Activated CD4-positive, alpha-beta T cell treated with anti-CD3 and anti-CD28 coated beads, Interleukin-2, amount 50 U/mL, for 4 hours (primary cell): Measurements from ENCODE around the gene FFAR4.
"Not testable (repeated sequence)": the region's sequence is repeated elsewhere in the genome, so short reads cannot be mapped to it uniquely, and the experiment has no call there.

ENCODE experiments used
- DNase-seq, 2 experiments: peaks; one replicate each; pipeline ENCODE4 v3.0.0-alpha.2; 2020

The FFAR4 gene

DNA sequence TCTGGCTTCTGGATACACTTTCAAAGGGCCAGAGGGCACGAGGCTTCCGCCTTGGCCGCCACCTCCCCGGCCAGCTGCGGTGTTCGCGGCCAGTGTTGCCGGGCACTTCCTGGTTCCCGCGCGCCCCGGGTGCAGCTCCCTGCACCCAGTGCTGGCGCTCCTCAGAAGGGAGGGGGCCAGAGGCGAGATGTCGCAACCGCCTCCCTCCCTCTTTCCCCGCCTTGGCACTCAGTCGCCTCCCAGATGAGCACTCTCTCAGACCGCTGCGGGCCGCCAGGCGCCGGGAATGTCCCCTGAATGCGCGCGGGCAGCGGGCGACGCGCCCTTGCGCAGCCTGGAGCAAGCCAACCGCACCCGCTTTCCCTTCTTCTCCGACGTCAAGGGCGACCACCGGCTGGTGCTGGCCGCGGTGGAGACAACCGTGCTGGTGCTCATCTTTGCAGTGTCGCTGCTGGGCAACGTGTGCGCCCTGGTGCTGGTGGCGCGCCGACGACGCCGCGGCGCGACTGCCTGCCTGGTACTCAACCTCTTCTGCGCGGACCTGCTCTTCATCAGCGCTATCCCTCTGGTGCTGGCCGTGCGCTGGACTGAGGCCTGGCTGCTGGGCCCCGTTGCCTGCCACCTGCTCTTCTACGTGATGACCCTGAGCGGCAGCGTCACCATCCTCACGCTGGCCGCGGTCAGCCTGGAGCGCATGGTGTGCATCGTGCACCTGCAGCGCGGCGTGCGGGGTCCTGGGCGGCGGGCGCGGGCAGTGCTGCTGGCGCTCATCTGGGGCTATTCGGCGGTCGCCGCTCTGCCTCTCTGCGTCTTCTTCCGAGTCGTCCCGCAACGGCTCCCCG, at the start of gene FFAR4:
Gene FFAR4, plus strand, starts transcription at position 231 of the 842 bp plus-strand sequence. Its CDS starts 56 bp downstream, at position 287.
- DNase-seq: no peak

GRCh38 chr10:93518531-93518930, 47.9 kb upstream of the FFAR4 start:
- no peak for DNase-seq

- no peak for DNase-seq
These were observed 31.2 kb upstream of the FFAR4 start for GRCh38 chr10:93535293-93535692.

- DNase-seq: not testable (repeated sequence)
These were observed 25.6 kb upstream of the FFAR4 start for GRCh38 chr10:93540871-93541270.

DNA sequence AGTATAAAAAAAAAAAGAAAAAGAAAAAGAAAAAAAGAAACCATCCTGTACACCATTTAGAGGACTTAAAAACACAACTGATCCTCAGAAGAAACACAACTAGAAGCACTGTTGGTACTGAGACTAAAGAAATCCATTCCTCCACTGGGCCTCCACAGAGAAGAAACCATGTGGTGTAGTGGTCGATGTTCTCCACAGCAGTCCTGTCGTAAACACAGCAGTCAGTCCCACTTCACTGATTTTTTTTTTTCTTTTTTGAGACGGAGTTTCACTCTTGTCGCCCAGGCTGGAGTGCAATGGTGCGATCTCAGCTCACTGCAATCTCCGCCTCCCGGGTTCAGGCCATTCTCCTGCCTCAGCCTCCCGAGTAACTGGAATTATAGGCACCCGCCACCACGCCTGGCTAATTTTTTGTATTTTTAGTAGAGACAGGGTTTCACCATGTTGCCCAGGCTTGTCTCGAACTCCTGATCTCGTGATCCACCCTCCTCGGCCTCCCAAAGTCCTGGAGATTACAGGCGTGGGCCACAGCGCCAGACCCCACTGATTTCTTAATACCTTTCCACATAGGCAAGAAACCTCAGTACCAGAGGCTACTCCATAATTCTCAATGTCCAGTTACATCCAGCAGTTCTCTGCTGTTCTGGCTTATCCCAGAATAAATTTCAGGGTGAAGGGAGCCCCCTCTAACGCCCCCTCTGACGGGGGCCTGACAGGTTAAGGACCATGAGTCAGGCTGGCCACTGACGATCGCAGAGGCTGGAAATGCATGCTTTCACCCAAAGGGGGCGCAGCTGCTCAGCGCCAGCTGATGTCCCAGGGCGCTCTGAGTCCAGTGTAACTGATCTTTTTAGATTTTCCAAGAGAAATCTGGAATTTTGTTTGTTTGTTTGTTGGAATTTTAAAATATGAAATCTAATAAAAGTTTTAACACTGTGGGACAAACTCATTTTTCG, 24.8 kb upstream of the FFAR4 start:
- DNase-seq: no peak

DNA sequence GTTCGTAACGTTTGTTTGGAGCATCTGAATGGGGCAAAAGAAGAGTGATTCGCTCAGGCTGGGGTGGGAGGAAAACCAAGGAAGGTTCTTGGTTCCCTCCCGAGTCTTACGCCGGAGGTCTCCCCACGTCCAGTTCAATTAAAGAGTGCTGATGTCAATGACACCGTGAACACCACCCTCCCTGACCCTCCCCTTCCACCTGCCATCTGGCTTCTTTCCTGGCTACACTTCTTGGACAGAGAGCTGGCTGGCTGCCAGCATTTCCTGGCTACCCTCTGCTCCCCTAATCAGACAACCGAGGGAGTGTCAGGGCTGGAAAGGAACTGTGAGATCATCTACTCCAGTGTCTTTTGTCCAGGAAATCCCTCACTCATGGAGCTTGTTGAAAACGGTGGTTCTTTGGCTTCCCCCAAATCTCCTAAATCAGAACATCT, 24.1 kb upstream of the FFAR4 start:
- no peak for DNase-seq

DNA sequence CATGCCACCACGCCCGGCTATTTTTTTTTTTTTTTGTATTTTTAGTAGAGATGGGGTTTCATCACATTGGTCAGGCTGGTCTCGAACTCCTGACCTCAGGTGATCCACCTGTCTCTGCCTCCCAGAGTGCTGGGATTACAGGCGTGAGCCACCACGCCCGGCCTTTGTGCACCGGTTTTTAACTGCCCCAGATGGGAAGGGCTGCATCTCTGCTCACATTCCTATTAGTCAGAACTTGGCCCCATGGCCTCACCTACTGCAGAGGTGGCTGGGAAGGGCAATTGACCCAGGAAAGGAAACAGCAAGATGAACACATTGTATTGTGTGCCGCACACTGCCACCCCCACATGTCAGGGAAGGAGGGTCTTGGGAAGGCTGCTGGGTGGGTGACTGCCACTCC, 19.5 kb upstream of the FFAR4 start:
- DNase-seq: not testable (repeated sequence)

GRCh38 chr10:93547522-93547921, 18.9 kb upstream of the FFAR4 start:
- DNase-seq: no peak

GRCh38 chr10:93548376-93549071, 17.9 kb upstream of the FFAR4 start:
- no peak for DNase-seq

DNA sequence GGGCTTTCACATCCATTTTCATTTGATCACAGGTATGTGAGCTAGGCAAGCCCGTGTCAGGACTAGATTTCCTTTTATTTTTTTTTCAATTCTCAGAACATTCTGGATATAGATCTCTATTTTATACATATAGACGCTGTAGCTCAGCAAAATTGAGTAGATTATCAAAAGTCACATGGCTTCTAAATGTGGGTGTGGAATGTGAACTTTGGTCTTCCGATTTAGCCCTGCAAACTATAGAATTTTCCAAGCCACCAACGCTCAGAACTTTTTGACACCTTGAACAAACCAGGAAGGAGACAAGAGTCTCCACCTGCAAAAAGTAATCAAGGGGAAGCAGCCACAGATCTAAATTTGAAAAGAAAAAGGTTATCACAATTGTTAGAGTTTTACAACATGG, 15.9 kb upstream of the FFAR4 start:
- DNase-seq: no peak

- DNase-seq: no peak
These were observed 13.7 kb upstream of the FFAR4 start for GRCh38 chr10:93552780-93553179.

DNA sequence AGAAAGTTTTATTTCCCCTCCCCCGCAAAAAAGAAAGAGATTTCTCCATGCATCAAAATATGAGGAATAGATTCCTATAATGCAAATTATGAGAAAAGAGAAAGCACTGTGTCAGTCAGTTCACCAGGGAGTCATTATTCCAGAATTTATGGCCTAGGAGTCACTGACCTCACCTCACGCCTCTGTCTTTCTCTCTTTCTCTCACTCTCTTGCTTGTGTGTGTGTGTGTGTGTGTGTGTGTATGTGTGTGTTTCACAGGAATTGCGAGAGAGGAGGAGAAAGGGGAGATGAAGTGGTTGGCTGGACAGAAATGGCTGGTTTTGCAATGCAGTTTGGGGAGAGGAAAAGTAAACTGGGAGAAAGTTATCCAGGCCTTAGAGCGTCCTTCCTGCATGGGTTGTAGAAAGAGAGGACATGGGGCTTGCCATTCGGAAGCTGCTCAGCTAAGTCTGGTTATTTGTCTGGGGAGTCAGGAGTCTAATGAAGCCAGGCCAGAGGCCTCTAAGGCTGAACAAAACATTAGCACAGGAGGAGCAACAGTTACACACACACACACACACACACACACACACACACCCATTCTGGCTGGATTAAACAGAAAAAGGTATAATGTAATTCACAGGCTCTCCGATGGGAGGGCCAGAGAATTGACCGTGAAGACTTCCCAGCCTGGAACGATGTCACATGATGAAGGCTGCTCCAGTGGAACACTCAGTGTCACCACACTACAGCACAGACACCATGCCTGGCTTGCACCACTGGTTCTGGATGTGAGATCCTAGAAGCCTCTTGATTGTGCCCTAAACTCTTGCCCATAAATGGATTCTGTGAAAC, 12.8 kb upstream of the FFAR4 start:
- DNase-seq: no peak

GRCh38 chr10:93554316-93554663, 12.2 kb upstream of the FFAR4 start:
- DNase-seq: no peak

DNA sequence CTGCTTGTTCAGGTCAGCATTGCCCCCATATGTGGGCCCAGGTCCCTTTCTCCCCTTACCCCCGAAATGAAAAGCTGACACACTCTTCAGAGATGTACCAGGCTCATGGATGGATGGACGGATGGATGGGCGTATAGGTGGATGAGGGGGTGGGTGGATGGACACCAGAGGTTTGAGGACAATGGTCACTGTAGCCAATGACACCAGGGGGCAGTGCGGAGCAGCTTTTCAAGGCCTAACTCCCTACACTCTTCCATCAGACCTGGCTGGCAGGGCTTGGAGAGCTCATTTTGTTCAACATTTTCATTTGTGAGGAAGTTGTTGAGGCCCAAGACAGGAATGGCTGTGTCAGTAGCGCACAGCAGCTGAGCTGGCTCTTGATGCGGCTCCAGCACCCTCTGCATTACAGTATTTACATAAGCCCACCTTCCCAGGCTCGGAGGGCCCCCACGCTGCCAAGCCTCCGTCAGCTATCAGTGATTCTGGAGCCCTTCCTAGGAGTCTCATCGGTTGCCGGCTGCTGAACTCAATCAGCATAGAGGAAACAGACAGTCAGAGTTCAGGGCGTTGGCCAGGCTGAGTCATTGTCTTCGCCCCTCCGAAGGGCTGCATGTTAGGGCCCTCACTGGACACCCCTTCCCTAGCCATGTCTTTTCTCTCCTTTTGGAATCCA, 11.6 kb upstream of the FFAR4 start:
- DNase-seq: peak; percentile 12 to 20

GRCh38 chr10:93559490-93559889, 7.0 kb upstream of the FFAR4 start:
- no peak for DNase-seq

GRCh38 chr10:93560541-93560940, 5.9 kb upstream of the FFAR4 start:
- no peak for DNase-seq

DNA sequence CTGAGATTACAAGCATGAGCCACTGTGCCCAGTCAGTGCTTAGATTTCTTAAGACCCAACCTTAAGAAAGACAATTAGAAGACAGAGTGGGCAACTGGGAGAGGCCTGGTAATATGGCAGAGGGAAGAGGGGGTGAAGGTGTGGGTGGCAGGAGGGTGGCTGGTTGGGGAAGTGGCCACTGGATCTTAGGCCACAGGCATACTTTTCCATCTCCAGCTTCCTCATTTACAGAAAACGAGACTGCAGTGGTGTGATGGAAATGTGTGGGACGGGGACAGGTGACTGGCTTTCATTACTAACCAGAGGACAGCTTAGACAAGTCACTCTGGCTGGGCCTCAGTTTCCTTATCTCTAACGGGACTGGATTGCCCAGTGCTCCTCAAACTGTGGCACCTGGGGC, 1.0 kb upstream of the FFAR4 start:
- no peak for DNase-seq

GRCh38 chr10:93567277-93568104, 1.0 kb downstream of the FFAR4 start:
- no peak for DNase-seq

GRCh38 chr10:93568105-93568390, 1.6 kb downstream of the FFAR4 start:
- DNase-seq: no peak

- DNase-seq: no peak
These were observed 3.9 kb downstream of the FFAR4 start for GRCh38 chr10:93570383-93570782.

GRCh38 chr10:93572606-93573005, 6.1 kb downstream of the FFAR4 start:
- no peak for DNase-seq
